Lung (tissue), 12 donors: ENCODE data around the gene HIP1R. TPM values are rescaled to one million over a fixed set of nuclear protein-coding genes. Genes with fewer than 3 reads are reported as not detected.
A peak's percentile ranks its signal among the peaks of the same experiment; 100 is the strongest.

Experiments
- ATAC-seq: fragments of 200-7000 bp; cut with Tn5 transposase; one replicate; pipeline ENCODE4 v1.9.1; 2020; ENCODE audit warnings: moderate number of reproducible peaks; ENCODE audit not compliant: insufficient read depth, low FRiP score
- DNase-seq, 3 donors: peaks; one replicate each; pipeline ENCODE4 v3.0.0-alpha.2; 2013 to 2017
- H3K27ac ChIP-seq, 2 donors: one replicate each; pipeline ENCODE4 v1.5.1; 2013; ENCODE audit warnings: mild to moderate bottlenecking in 2 of 2, moderate library complexity in 2 of 2, control low read depth in 1 of 2, inconsistent platforms in 1 of 2, low read depth in 1 of 2, low read length in 1 of 2
- H3K27me3 ChIP-seq, 3 donors: one replicate each; pipeline ENCODE4 v1.5.1; 2013; ENCODE audit warnings: low read length in 2 of 3; ENCODE audit not compliant: control insufficient read depth in 3 of 3, insufficient read depth in 3 of 3
- H3K36me3 ChIP-seq, 4 donors: one replicate each; pipeline ENCODE4 v1.5.1; 2013; ENCODE audit warnings: low read length in 4 of 4, mild to moderate bottlenecking in 1 of 4, moderate library complexity in 1 of 4; ENCODE audit not compliant: control insufficient read depth in 4 of 4, insufficient read depth in 4 of 4
- H3K4me1 ChIP-seq, 5 donors: one replicate each; pipeline ENCODE4 v1.5.1; 2013; ENCODE audit warnings: low read length in 5 of 5, mild to moderate bottlenecking in 2 of 5, moderate library complexity in 1 of 5; ENCODE audit not compliant: control insufficient read depth in 5 of 5, insufficient read depth in 5 of 5
- H3K4me3 ChIP-seq: one replicate; pipeline ENCODE4 v1.5.1; 2013; ENCODE audit warnings: mild to moderate bottlenecking, control low read depth, moderate library complexity
- H3K9ac ChIP-seq, 2 donors: one replicate each; pipeline ENCODE4 v1.5.1; 2013; ENCODE audit warnings: low read length in 2 of 2, control low read depth in 1 of 2; ENCODE audit not compliant: insufficient read depth in 1 of 2
- H3K9me3 ChIP-seq, 4 donors: one replicate each; pipeline ENCODE4 v1.5.1; 2013; ENCODE audit warnings: low read length in 3 of 4, mild to moderate bottlenecking in 1 of 4, moderate library complexity in 1 of 4; ENCODE audit not compliant: control insufficient read depth in 4 of 4, insufficient read depth in 3 of 4
- CTCF ChIP-seq: IDR thresholded peaks from 2 replicates; pipeline ENCODE4 v1.5.1; 2012; ENCODE audit warnings: mild to moderate bottlenecking; ENCODE audit errors: control extremely low read depth, extremely low read depth
- WGBS, 2 donors: extraction: QIAGEN DNeasy Blood & Tissue Kit; methylation state at CpG; one replicate each; pipeline ENCODE4 v1.1.7; 2013; 5-methylcytosine and 5-hydroxymethylcytosine counted together
- polyA plus RNA-seq, 2 donors: library from polyadenylated mRNA; stranded (reverse); fragments of 200-250 nt; gene quantifications; one replicate each; pipeline ENCODE4 v1.2.1, GENCODE V29; 2013
- total RNA-seq, 2 donors: library from RNA; depleted of rRNA in 1 of 2; stranded (reverse); fragments of >200 nt in 1 of 2; gene quantifications; one replicate each; pipeline ENCODE4 v1.2.1, GENCODE V29; 2014 to 2021
- donor health status: control.
- donor health status: control.
- donor health status: Bipolar disorder and iron deficiency.
- donor health status: healthy.
- donor health status: DM: yes; HTN: yes; CAD: no.

Gene HIP1R
- total and polyA plus RNA-seq, 4 donors, result 33.8 to 56.3 (median 35.4) TPM

- no peaks in the 10 kb centered on the region for H3K9me3 ChIP-seq
- peaks cover 0 to 24% (median 14%) of the 10 kb centered on the region in 5 donors for H3K4me1 ChIP-seq
- H3K36me3 ChIP-seq, result peaks cover 0 to 8% (median 0%) of the 10 kb centered on the region in 4 donors
- peak overlapping the region in 1 of 2 donors; percentile 17 for H3K27ac ChIP-seq
- 49 to 52% methylated on average over 8 of the region's 8 CpGs for WGBS, 2 donors
- H3K4me3 ChIP-seq, result no peak overlapping the region
- no peak for TF ChIP-seq CTCF
- peak overlapping the region in 1 of 2 donors; percentile 76 for H3K9ac ChIP-seq
- ATAC-seq (no peak), DNase-seq (peak in 1 of 3 donors; percentile 52)
- no peaks in the 10 kb centered on the region for H3K27me3 ChIP-seq
These were observed 45.4 kb downstream of the HIP1R start for GRCh38 chr12:122880668-122881067.

GRCh38 chr12:122882908-122883558, 47.8 kb downstream of the HIP1R start:
- no peak overlapping the region for H3K27ac ChIP-seq
- no peaks in the 10 kb centered on the region for H3K27me3 ChIP-seq
- peaks cover 0 to 2% (median 0%) of the 10 kb centered on the region in 4 donors for H3K36me3 ChIP-seq
- H3K4me3 ChIP-seq, result no peak overlapping the region
- DNase-seq (no peak), ATAC-seq (no peak)
- WGBS, 2 donors, result 25 to 59% methylated on average over 11 of the region's 11 CpGs
- H3K9ac ChIP-seq, result no peak overlapping the region
- no peak for TF ChIP-seq CTCF
- H3K9me3 ChIP-seq, result no peaks in the 10 kb centered on the region
- peaks cover 14 to 30% (median 18%) of the 10 kb centered on the region in 5 donors for H3K4me1 ChIP-seq

- Histone ChIP-seq H3K27me3 (no peaks in the 10 kb centered on the region), H3K4me1 (peaks cover 22 to 33% (median 30%) of the 10 kb centered on the region in 5 donors), H3K27ac (peak overlapping the region in 1 of 2 donors; percentile 60)
These were observed 49.0 kb downstream of the HIP1R start for GRCh38 chr12:122884091-122884826.

More at GRCh38 chr12:122884091-122884826, 49.0 kb downstream of the HIP1R start:
- Histone ChIP-seq H3K4me3 (no peak overlapping the region), H3K9me3 (no peaks in the 10 kb centered on the region), H3K36me3 (peaks cover 0 to 2% (median 0%) of the 10 kb centered on the region in 4 donors), H3K9ac (no peak overlapping the region)
- no peak for DNase-seq
- no peak for ATAC-seq
- no peak for TF ChIP-seq CTCF
- 54 to 59% methylated on average over 6 of the region's 6 CpGs for WGBS, 2 donors
